GM12878 (cell line): Measurements from ENCODE around the gene ETDB. TPM values are rescaled to one million over a fixed set of nuclear protein-coding genes. Genes with fewer than 3 reads are reported as not detected.
A peak's percentile ranks its signal among the peaks of the same experiment; 100 is the strongest.

ENCODE experiments used
- ATAC-seq: fragments of 200-7000 bp; cut with Tn5 transposase; 3 replicates; pipeline ENCODE4 v1.9.1; 2020; ENCODE audit warnings: mild to moderate bottlenecking, moderate library complexity
- BruUV-seq: library from RNA; stranded (reverse); fragments of 400-500 nt; replicated peaks from 2 replicates; lab custom pipeline; 2021; lab: Mats Ljungman, UMichigan
- CTCF ChIA-PET: fragments of 300-600 bp; sonication (Branson Sonifier 250); formaldehyde crosslinking; extraction: SDS; loops from one replicate; lab custom pipeline; 2021; ENCODE audit warnings: inconsistent platforms; lab: Yijun Ruan, JAX
- POLR2A ChIA-PET: fragments of 350-600 bp; formaldehyde crosslinking; extraction: SDS; loops from one replicate; lab custom pipeline; 2021; ENCODE audit warnings: inconsistent platforms; lab: Charles Lee
- RAD21 ChIA-PET: fragments of 300-600 bp; sonication (Branson Sonifier 250); formaldehyde crosslinking; loops from one replicate; lab custom pipeline; 2023; ENCODE audit warnings: antibody characterized with exemption; ENCODE audit not compliant: unreplicated experiment; lab: Charles Lee
- SMC1A ChIA-PET: fragments of 300-600 bp; sonication (Branson Sonifier 250); formaldehyde crosslinking; loops from one replicate; lab custom pipeline; 2023; ENCODE audit not compliant: unreplicated experiment, uncharacterized antibody; lab: Charles Lee
- DNase-seq: peaks from one replicate; pipeline ENCODE4 v3.0.0-alpha.2; 2011; ENCODE audit warnings: low read depth, low spot score
- FAIRE-seq: peaks from 3 replicates; lab custom pipeline; 2011; peaks lifted over from hg19 to GRCh38; lab: Jason Lieb, UNC
- H2AFZ ChIP-seq: 2 replicates; pipeline ENCODE4 v1.6.0; 2011; ENCODE audit warnings: low read depth, low read length, control low read depth; ENCODE audit not compliant: control insufficient read depth
- H3K27ac ChIP-seq: 2 replicates; pipeline ENCODE4 v1.5.1; 2011; ENCODE audit warnings: control low read depth; ENCODE audit not compliant: control insufficient read depth, insufficient read depth
- H3K27me3 ChIP-seq, 2 experiments: replicated peaks in 1 of 2; 2 replicates each; pipeline versions ENCODE4 v1.6.0 to v1.6.1; 2011; ENCODE audit warnings: low read length in 1 of 2; ENCODE audit not compliant: control insufficient read depth in 2 of 2, insufficient read depth in 2 of 2
- H3K36me3 ChIP-seq, 2 experiments: 2 replicates each; pipeline ENCODE4 v1.5.1; 2011; ENCODE audit warnings: low read length in 1 of 2; ENCODE audit not compliant: control insufficient read depth in 2 of 2, insufficient read depth in 2 of 2
- H3K4me1 ChIP-seq: 2 replicates; pipeline ENCODE4 v1.6.1; 2011; ENCODE audit warnings: mild to moderate bottlenecking, low read length, moderate library complexity, mixed read lengths; ENCODE audit not compliant: control insufficient read depth, insufficient read depth
- H3K4me2 ChIP-seq: 2 replicates; pipeline ENCODE4 v1.6.0; 2011; ENCODE audit warnings: control low read depth; ENCODE audit not compliant: control insufficient read depth, insufficient read depth
- H3K4me3 ChIP-seq: fragments of 200-600 bp; sonication (generic); 2 replicates; pipeline ENCODE4 v1.5.1; 2016
- H3K79me2 ChIP-seq: 2 replicates; pipeline ENCODE4 v1.6.0; 2011; ENCODE audit warnings: low read length; ENCODE audit not compliant: control insufficient read depth, insufficient read depth
- H3K9ac ChIP-seq: 2 replicates; pipeline ENCODE4 v1.8.0; 2011; ENCODE audit warnings: low read length, control low read depth, mixed read lengths; ENCODE audit not compliant: control insufficient read depth, insufficient read depth
- H3K9me3 ChIP-seq: replicated peaks from 3 replicates; pipeline ENCODE4 v1.5.1; 2011; ENCODE audit warnings: mild to moderate bottlenecking, low read length; ENCODE audit not compliant: control insufficient read depth, insufficient read depth
- H4K20me1 ChIP-seq: 2 replicates; pipeline ENCODE4 v1.6.0; 2011; ENCODE audit not compliant: control insufficient read depth, insufficient read depth
- BRCA1 ChIP-seq: IDR thresholded peaks from 2 replicates; pipeline ENCODE4 v1.6.1; 2011; ENCODE audit warnings: low read depth, low read length, improper control_type of control experiment
- CREB1 ChIP-seq: IDR thresholded peaks from 2 replicates; pipeline ENCODE4 v1.6.1; 2012; ENCODE audit warnings: low read depth, mild to moderate bottlenecking, inconsistent platforms
- EED ChIP-seq: sonication (generic); IDR thresholded peaks from 2 replicates; pipeline ENCODE4 v1.6.1; 2016; ENCODE audit warnings: antibody characterized with exemption, low read depth
- EGR1 ChIP-seq, 2 experiments: IDR thresholded peaks; 1 replicate in 1 of 2; 2 replicates in 1 of 2; pipeline ENCODE4 v1.6.1; 2011 to 2012; ENCODE audit warnings: low read depth in 2 of 2, low read length in 2 of 2, borderline replicate concordance in 1 of 2, mild to moderate bottlenecking in 1 of 2, moderate library complexity in 1 of 2
- FOXK2 ChIP-seq: fragments of 450-650 bp; IDR thresholded peaks from 2 replicates; pipeline ENCODE4 v1.6.1; 2017; ENCODE audit warnings: mild to moderate bottlenecking, moderate library complexity
- FOXM1 ChIP-seq: IDR thresholded peaks from 2 replicates; pipeline ENCODE4 v1.6.1; 2012; ENCODE audit warnings: low read depth, mild to moderate bottlenecking, inconsistent platforms, low read length, moderate library complexity
- HDAC6 ChIP-seq: fragments of 200-600 bp; sonication (generic); IDR thresholded peaks from one replicate; pipeline ENCODE4 v1.8.0; 2017; ENCODE audit warnings: antibody characterized with exemption; ENCODE audit not compliant: unreplicated experiment
- IKZF1 ChIP-seq: fragments of 450-650 bp; conservative IDR thresholded peaks from 2 replicates; pipeline ENCODE4 v1.6.1; 2017; ENCODE audit warnings: antibody characterized with exemption, mild to moderate bottlenecking
- MAX ChIP-seq: IDR thresholded peaks from 2 replicates; pipeline ENCODE4 v1.6.1; 2012; ENCODE audit warnings: low read depth, low read length, improper control_type of control experiment
- NRF1 ChIP-seq: conservative IDR thresholded peaks from 2 replicates; pipeline ENCODE4 v1.6.1; 2011; ENCODE audit warnings: mild to moderate bottlenecking, low read depth, low read length, improper control_type of control experiment
- PML ChIP-seq: IDR thresholded peaks from 2 replicates; pipeline ENCODE4 v1.6.1; 2012; ENCODE audit warnings: low read length, inconsistent platforms
- RBBP5 ChIP-seq: fragments of 200-600 bp; sonication (generic); conservative IDR thresholded peaks from 2 replicates; pipeline ENCODE4 v1.6.1; 2016
- RFX5 ChIP-seq: IDR thresholded peaks from 2 replicates; pipeline ENCODE4 v1.6.1; 2011; ENCODE audit warnings: low read depth, low read length, improper control_type of control experiment
- RUNX3 ChIP-seq: IDR thresholded peaks from 2 replicates; pipeline ENCODE4 v1.6.1; 2012; ENCODE audit warnings: low read length, inconsistent platforms
- YBX1 ChIP-seq: fragments of 450-650 bp; IDR thresholded peaks from 2 replicates; pipeline ENCODE4 v1.6.1; 2016; ENCODE audit warnings: antibody characterized with exemption
- ZBED1 ChIP-seq: IDR thresholded peaks from 2 replicates; pipeline ENCODE4 v1.6.1; 2016; ENCODE audit warnings: borderline replicate concordance
- ZSCAN29 ChIP-seq: fragments of 450-650 bp; IDR thresholded peaks from 2 replicates; pipeline ENCODE4 v1.6.1; 2017; ENCODE audit warnings: mild to moderate bottlenecking, moderate library complexity
- WGBS: methylation state at CpG from one replicate; pipeline ENCODE4 v1.1.6; 2016; ENCODE audit warnings: low lambda C conversion rate; ENCODE audit not compliant: insufficient replicate concordance, insufficient coverage; ENCODE audit errors: missing lambda C conversion rate; 5-methylcytosine and 5-hydroxymethylcytosine counted together
- in situ Hi-C: fragments of 300-500 bp; cut with MboI; formaldehyde crosslinking; loops from 9 replicates; pipeline ENCODE4 v1.14.3; 2018; ENCODE audit warnings: mixed read lengths
- intact Hi-C: fragments of 100-400 bp; cut with micrococcal nuclease; formaldehyde crosslinking; loops from one replicate; pipeline ENCODE4 v1.14.2; 2022; ENCODE audit not compliant: unreplicated experiment
- polyA plus RNA-seq, 11 experiments: library from polyadenylated mRNA; depleted of rRNA in 4 of 11; unstranded in 6 of 11; stranded (reverse) in 5 of 11; fragments of >200 nt; fragmentation: Nextera tagmentation in 4 of 11; fragmentation: Illumina TruSeq in 1 of 11; extraction: Ambion mirVana in 4 of 11; extraction: Trizol in 1 of 11; gene quantifications; 1 replicate in 1 of 11; 2 replicates in 10 of 11; pipeline versions ENCODE4 v1.2.1 to v1.2.3, GENCODE V29; 2011 to 2016; ENCODE audit warnings: inconsistent platforms in 2 of 11, missing spikeins in 2 of 11, low read depth in 1 of 11
- total RNA-seq, 4 experiments: library from RNA; depleted of rRNA in 3 of 4; stranded (reverse); fragments of >200 nt in 3 of 4; fragmentation: Illumina TruSeq in 1 of 4; extraction: Trizol in 1 of 4; gene quantifications; 2 replicates each; pipeline versions ENCODE4 v1.2.1 to v1.2.3, GENCODE V29; 2013 to 2021
- TF ChIP-seq, protein P1 (sequence below), 3 experiments: IDR thresholded peaks in 2 of 3; conservative IDR thresholded peaks in 1 of 3; 2 replicates each; pipeline ENCODE4 v1.5.1; 2011; ENCODE audit warnings: low read depth in 3 of 3, low read length in 3 of 3, mild to moderate bottlenecking in 3 of 3, control low read depth in 2 of 3, moderate library complexity in 2 of 3, inconsistent platforms in 1 of 3, mixed read lengths in 1 of 3; ENCODE audit not compliant: control insufficient read depth in 2 of 3, insufficient read depth in 1 of 3; ENCODE audit errors: extremely low read depth in 1 of 3
- TF ChIP-seq, protein P2 (sequence below): fragments of 450-650 bp; formaldehyde crosslinking; IDR thresholded peaks from 2 replicates; pipeline ENCODE4 v1.4.0; 2020; ENCODE audit warnings: mild to moderate bottlenecking, moderate library complexity

Gene ETDB
- total and polyA plus RNA-seq, 10 of the 15 experiments (the other 5 are each of a cell fraction or from before 2014, with no cell fraction given), result not detected

DNA sequence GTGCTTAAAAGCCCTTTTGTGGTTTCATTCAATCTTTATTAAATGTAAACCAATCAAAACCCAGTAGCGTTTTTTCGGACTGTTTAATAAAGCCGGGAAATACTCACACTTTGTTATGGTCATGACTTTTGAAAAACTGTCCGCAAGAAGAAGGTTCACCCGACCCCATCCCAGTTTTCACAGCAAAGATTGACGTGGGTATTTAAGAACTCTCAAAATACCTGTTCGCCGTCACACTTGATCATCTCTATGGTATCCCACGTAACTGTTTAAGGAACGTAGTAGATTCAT is 20.9 kb downstream of the ETDB start:
- POLR2A ChIA-PET, result no interaction called here
- BruUV-seq, result no TSS peak
- RAD21 ChIA-PET, result no interaction called here
- H2AFZ ChIP-seq, result no peak overlapping the region
- SMC1A ChIA-PET, result no interaction called here
- DNase-seq (no peak), ATAC-seq (no peak), FAIRE-seq (no peak)
- no peaks in the 10 kb centered on the region for H3K36me3 ChIP-seq
- no peaks in the 10 kb centered on the region for H3K79me2 ChIP-seq
- in situ Hi-C loops (no loop called here), intact Hi-C loops (no loop called here)
- TF ChIP-seq, protein P1, sequence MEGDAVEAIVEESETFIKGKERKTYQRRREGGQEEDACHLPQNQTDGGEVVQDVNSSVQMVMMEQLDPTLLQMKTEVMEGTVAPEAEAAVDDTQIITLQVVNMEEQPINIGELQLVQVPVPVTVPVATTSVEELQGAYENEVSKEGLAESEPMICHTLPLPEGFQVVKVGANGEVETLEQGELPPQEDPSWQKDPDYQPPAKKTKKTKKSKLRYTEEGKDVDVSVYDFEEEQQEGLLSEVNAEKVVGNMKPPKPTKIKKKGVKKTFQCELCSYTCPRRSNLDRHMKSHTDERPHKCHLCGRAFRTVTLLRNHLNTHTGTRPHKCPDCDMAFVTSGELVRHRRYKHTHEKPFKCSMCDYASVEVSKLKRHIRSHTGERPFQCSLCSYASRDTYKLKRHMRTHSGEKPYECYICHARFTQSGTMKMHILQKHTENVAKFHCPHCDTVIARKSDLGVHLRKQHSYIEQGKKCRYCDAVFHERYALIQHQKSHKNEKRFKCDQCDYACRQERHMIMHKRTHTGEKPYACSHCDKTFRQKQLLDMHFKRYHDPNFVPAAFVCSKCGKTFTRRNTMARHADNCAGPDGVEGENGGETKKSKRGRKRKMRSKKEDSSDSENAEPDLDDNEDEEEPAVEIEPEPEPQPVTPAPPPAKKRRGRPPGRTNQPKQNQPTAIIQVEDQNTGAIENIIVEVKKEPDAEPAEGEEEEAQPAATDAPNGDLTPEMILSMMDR (IDR thresholded peaks at IDR 0.05 in 2 of 3, conservative IDR thresholded peaks at IDR 0.05 in 1 of 3; ENCODE audit: control insufficient read depth in 2 of 3, extremely low read depth in 1 of 3, insufficient read depth in 1 of 3, low read depth in 3 of 3, low read length in 3 of 3), result no peak
- TF ChIP-seq IKZF1 (no peak), ZSCAN29 (no peak), BRCA1 (no peak), PML (no peak), FOXM1 (no peak), YBX1 (no peak), RFX5 (no peak), HDAC6 (no peak), EED (no peak), RUNX3 (no peak), NRF1 (no peak), ZBED1 (no peak), FOXK2 (no peak), MAX (no peak), EGR1 (IDR thresholded peaks at IDR 0.05; ENCODE audit: borderline replicate concordance in 1 of 2, low read depth in 2 of 2, low read length in 2 of 2) (no peak), RBBP5 (no peak), CREB1 (no peak)
- TF ChIP-seq, protein P2, sequence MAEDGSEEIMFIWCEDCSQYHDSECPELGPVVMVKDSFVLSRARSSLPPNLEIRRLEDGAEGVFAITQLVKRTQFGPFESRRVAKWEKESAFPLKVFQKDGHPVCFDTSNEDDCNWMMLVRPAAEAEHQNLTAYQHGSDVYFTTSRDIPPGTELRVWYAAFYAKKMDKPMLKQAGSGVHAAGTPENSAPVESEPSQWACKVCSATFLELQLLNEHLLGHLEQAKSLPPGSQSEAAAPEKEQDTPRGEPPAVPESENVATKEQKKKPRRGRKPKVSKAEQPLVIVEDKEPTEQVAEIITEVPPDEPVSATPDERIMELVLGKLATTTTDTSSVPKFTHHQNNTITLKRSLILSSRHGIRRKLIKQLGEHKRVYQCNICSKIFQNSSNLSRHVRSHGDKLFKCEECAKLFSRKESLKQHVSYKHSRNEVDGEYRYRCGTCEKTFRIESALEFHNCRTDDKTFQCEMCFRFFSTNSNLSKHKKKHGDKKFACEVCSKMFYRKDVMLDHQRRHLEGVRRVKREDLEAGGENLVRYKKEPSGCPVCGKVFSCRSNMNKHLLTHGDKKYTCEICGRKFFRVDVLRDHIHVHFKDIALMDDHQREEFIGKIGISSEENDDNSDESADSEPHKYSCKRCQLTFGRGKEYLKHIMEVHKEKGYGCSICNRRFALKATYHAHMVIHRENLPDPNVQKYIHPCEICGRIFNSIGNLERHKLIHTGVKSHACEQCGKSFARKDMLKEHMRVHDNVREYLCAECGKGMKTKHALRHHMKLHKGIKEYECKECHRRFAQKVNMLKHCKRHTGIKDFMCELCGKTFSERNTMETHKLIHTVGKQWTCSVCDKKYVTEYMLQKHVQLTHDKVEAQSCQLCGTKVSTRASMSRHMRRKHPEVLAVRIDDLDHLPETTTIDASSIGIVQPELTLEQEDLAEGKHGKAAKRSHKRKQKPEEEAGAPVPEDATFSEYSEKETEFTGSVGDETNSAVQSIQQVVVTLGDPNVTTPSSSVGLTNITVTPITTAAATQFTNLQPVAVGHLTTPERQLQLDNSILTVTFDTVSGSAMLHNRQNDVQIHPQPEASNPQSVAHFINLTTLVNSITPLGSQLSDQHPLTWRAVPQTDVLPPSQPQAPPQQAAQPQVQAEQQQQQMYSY (CRISPR knock-in tag), result no peak
- WGBS, result 55% methylated on average over 10 of the region's 10 CpGs
- H3K27ac ChIP-seq, result no peak overlapping the region
- H3K4me2 ChIP-seq, result no peak overlapping the region
- no peak overlapping the region for H3K9ac ChIP-seq
- H3K9me3 ChIP-seq, result no peaks in the 10 kb centered on the region; the same call in 2 of the 3 replicates
- peak overlapping the region; percentile 29; the same call in 1 of the 2 replicates for H3K4me3 ChIP-seq
- no peaks in the 10 kb centered on the region for H3K4me1 ChIP-seq
- no peaks in the 10 kb centered on the region for H4K20me1 ChIP-seq
- CTCF ChIA-PET, result no interaction called here
- no peaks in the 10 kb centered on the region for H3K27me3 ChIP-seq
